GM19043 (cell line): ENCODE results near the gene DESI1.
"Not testable (repeated sequence)": the region's sequence is repeated elsewhere in the genome, so short reads cannot be mapped to it uniquely, and the experiment has no call there.

Experiments used
- ATAC-seq: cut with Tn5 transposase; IDR thresholded peaks from one replicate; pipeline ENCODE4 v1.9.1; 2021; ENCODE audit warnings: low read depth; ENCODE audit not compliant: unreplicated experiment

The DESI1 gene

DNA sequence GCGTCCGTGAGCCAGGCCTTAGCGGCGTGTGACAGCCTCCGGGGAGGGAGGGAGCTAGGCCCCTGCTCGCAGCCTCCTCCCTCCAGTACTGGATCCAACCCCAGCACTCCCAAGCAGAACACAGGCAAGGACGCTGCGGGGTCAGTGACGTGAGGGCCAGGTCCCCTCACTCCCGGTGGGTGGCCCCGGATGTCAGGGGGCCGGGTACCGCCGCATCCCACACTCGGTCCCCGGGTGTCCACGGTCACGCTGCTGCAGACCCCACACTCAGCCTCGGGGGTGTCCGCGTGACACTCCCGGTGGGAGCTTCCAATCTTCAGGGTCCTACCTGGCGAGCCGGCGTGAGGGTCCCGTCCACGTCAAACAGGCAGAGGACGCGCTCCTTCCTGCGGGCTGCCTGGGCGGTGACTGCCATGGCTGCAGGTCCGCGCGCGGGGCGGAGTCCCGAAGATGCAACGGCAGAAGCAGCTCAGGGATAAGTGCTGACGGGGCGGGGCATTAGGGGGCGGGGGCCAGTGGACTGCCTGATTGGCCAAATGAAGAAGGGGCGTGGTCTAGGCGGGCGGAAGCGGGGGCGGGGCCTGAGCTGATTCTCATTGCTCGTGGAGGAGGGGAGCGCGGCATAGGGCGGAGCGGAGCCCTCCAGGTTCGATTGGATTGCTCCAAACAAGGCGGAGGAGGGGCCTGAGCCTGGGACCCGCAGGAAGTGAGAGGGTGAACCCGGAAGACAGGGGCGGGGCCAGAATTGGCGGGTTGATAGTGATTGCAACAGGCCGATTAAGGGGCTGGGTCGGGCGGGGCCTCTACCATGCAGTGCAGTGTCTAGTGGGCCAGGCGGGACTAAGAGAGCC lies 31.2 kb downstream of the DESI1 start, which contains the start of gene PMM1:
Gene PMM1 (minus strand): TSS at position 450 of the 851 bp plus-strand sequence. CDS start 35 bp downstream, at position 415.
- peak; percentile 93 for ATAC-seq

DNA sequence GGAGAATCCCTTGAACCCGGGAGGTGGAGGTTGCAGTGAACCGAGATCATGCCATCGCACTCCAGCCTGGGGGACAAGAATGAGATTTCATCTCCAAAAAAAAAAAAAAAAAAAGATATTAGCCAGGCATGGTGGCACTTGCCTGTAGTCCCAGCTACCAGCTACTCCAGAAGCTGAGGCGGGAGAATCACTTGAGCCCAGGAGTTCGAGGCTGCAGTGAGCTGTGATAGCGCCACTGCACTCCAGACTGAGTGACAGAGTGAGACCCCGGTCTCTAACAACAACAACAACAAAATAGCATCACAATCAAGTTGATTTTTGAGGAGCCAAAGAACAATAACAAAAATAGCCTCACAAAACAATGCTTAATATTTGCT lies 33.5 kb downstream of the DESI1 start:
- ATAC-seq = no peak

GRCh38 chr22:41585898-41586297 lies 34.9 kb downstream of the DESI1 start:
- ATAC-seq = no peak

DNA sequence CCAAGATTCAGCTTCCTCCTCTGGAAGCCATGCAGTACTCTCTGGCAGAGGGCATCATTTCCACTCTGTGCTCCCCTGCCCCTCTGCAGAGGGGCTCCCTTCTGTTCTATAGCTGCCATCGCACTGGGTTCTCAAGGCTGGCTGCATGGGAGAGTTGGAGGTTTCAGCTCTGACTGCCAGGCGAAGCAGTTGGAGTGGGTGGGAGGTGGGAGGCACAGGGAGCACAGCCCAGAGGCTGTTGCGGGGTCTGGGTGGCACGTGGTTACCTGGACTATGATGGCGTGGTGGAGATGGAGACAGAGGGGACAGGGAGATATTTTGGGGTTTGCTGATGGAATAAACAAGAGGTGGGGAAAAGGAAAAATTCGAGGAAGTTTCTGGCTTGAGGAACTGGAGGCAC lies 36.0 kb downstream of the DESI1 start:
- ATAC-seq = no peak

DNA sequence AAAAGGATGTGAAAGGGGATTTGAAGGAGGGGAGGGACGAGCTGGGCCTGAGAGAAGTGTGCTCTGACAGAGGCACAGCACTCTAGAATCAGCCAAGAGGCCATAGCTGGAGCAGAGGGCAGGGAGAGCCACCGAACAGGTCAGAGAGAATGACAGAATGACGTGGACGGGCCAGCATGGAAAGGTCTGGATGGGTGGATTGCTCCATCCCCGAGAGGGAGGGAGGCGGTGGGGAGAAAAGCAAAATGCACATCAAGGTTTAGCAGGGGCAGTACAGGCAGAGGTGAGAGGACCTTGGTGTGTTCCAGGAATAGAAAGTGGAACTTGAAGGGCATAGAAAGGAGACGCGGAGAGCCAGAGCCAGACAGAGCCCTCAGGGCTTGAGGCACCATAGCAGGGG lies 38.1 kb downstream of the DESI1 start:
- no peak for ATAC-seq

DNA sequence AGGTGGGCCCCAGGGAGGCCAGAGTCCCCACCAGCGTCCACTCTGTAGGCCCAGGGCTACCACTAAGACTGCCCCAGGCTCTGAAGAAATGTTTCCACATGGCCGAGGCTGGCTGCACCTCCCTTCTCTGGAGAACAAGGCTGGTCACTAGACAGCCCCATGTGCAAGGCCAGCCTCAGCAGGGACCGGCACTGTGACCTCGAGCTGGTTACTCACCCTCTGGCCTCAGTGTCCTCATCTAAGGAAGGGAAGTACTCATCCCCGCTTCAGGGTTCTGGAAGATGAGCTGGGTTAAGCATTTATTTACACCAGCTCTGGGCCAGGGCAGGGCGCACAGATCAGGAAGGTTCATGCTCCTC lies 40.9 kb downstream of the DESI1 start:
- ATAC-seq = no peak

- ATAC-seq = no peak
Measured at GRCh38 chr22:41579297-41579996, 41.4 kb downstream of the DESI1 start.

DNA sequence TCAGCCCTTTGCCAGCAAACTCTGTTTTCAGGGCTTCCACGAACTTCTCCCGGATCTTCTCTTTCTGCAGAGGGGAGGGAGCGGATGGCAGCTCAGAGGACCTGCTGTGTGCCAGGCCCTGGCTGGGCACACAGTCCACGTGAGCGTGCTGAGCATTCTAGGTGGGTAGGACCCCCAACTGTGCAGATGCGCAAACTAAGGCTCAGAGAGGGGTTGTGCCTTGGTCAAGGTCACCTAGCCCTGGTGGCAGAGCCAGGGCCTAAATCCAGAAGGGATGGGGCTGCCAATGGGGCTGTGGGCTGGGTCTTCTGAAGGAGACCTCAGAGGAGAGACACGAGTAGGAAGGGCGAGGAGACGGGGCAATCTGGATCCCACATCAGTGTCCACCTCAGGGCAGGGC lies 42.0 kb downstream of the DESI1 start:
- no peak for ATAC-seq

DNA sequence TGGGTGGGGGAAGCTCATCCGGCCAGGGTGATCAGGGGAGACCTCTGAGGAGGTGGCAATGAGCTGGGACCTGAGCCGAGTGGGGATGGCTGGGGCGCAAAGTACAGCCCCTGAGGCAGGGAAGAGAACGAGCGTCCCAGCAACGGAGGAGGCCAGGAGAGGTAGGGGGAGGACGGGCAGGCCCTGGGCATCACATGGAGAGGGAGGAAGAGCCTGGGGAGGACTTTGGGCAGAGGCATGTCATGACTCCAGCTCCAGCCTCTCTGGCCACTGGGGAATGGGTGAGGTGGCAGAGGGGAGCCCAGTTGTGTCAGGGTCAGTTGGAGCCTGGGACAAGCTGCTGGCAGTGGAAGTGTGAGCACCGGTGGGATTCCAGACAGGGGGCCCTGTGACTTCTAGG lies 42.7 kb downstream of the DESI1 start:
- ATAC-seq = no peak

- no peak for ATAC-seq
Measured at GRCh38 chr22:41576877-41577276, 44.0 kb downstream of the DESI1 start.

GRCh38 chr22:41575533-41575932 lies 45.3 kb downstream of the DESI1 start:
- ATAC-seq = no peak

DNA sequence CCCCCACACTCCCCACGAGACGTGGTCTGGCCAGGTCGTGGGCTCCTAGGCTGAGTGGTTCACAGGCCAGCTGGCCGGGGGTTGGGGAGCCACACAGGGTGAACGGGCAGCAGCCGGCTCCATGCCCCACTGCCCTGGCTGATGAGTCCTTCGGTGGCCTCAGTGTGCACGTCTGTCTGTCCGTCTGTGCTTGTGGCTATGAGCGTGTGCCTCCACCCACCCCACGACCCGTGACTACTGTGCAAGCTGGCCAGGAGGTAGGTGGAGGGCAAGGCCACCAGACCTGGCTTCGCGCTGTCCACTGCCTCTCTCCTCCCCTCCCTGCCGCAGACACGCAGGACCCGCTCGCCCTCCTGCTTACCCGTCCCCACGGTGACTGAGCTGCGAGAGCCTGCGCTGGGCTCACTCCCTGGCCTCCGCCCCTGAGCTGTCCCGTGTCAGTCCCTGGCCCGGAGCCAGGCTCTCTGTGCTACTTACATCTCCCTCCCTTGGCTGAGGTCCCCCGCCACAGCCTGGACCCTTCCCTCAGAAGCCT lies 45.9 kb downstream of the DESI1 start:
- ATAC-seq = no peak

- no peak for ATAC-seq
Measured at GRCh38 chr22:41573677-41574076, 47.2 kb downstream of the DESI1 start.

GRCh38 chr22:41572305-41572704 lies 48.5 kb downstream of the DESI1 start:
- ATAC-seq = not testable (repeated sequence)

- ATAC-seq = no peak
Measured at GRCh38 chr22:41571786-41572185, 49.1 kb downstream of the DESI1 start.

- no peak for ATAC-seq
Measured at GRCh38 chr22:41570221-41570620, 50.6 kb downstream of the DESI1 start.

GRCh38 chr22:41568811-41569210 lies 52.0 kb downstream of the DESI1 start:
- no peak for ATAC-seq

GRCh38 chr22:41567512-41567768 lies 53.4 kb downstream of the DESI1 start:
- no peak for ATAC-seq

DNA sequence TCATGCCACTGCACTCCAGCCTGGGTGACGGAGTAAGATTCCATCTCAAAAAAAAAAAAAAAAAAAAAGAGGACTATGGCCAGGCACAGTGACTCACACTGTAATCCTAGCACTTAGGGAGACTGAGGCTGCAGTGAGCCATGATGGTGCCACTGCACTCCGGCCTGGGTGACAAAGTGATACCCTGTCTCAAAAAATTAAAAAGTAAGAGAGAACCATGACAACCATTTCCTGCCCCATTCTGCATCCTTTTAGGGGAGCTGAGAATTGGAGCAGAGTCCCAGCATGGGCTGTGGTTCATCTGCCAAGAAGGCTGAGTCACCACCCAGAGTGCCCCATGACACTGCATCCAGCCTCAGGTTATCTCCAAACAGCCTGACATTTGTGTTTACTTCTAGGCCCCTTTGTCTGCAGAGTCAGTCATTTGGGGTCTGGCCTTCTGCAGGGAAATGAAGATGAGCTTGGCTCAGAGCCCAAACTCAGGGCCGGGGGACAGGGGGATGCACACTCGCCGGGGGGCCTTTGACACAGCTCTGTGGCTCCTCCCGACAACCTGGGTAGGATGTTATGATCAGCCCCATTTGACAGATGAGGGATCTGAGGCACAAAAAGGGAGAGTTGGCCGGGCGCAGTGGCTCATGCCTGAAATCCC lies 55.3 kb downstream of the DESI1 start:
- no peak for ATAC-seq

GRCh38 chr22:41564563-41564962 lies 56.3 kb downstream of the DESI1 start:
- ATAC-seq = no peak

DNA sequence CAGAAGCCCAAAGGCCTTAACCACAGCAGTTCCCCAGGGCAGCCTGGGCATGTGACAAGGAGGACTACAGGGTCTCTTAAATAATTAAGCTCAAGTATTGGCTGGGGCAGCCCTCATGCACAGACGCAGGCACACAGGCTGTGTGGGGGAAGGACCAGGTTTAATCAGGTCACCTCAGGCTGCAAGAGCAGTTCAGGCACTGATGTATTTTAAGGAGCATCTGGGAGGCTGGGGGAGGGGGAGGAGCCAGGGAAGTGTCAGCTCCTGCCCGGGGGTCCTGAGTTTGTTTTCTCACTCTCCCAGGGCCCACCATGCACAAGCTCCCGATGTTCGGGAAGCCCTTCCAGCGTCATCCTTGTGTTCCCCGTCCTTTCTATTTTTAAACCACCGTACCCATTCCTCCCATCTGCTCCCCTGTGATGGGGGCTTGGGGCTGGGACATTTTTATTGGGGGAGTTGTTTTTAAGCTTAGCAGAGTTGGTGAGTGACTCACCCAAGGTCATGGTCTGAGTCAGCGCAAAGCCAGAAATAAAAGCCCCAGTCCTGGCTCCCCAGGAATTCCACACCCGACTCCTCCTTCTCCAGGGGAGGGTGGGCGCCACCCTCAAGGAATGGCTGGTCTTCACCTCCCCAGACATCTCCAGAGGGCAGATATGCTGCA lies 57.7 kb downstream of the DESI1 start:
- no peak for ATAC-seq
